ENCODE results near the gene TECPR2. TPM values are rescaled to one million over a fixed set of nuclear protein-coding genes. Genes with fewer than 3 reads are reported as not detected.

The TECPR2 gene
- total RNA-seq, 1 donor from 2014 or later = 36.1 TPM

- DNase-seq (ENCODE audit: low spot score) = no peak
- intact Hi-C loops (cut with DNase I) = no loop called here
- ATAC-seq = peak; percentile 87
These were observed 54.3 kb downstream of the TECPR2 start for GRCh38 chr14:102417001-102417431.

DNA sequence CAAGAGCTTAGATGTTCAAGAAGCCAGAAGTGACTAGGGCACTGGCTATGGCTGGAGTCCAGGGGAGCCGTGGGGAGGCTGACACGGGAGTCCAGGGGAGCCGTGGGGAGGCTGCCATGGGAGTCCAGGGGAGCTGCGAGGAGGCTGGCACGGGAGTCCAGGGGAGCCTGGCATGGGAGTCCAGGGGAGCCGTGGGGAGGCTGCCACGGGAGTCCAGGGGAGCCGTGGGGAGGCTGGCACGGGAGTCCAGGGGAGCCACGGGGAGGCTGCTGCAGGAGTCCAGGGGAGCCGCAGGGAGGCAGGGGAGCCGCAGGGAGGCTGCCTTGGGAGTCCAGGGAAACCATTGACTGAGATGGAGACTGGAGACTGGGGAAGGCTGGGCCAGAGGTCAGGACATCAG is 54.9 kb downstream of the TECPR2 start:
- no peak for DNase-seq (ENCODE audit: low spot score)
- intact Hi-C loops (cut with DNase I) = no loop called here

GRCh38 chr14:102418169-102418852 is 55.6 kb downstream of the TECPR2 start:
- no peak for DNase-seq (ENCODE audit: low spot score)
- intact Hi-C loops (cut with DNase I) = no loop called here
- no peak for ATAC-seq

More for the DNA sequence above, 54.9 kb downstream of the TECPR2 start:
- no peak for ATAC-seq

GRCh38 chr14:102418853-102419240 is 56.1 kb downstream of the TECPR2 start:
- intact Hi-C loops (cut with DNase I) = no loop called here
- DNase-seq (ENCODE audit: low spot score) (no peak), ATAC-seq (no peak)

DNA sequence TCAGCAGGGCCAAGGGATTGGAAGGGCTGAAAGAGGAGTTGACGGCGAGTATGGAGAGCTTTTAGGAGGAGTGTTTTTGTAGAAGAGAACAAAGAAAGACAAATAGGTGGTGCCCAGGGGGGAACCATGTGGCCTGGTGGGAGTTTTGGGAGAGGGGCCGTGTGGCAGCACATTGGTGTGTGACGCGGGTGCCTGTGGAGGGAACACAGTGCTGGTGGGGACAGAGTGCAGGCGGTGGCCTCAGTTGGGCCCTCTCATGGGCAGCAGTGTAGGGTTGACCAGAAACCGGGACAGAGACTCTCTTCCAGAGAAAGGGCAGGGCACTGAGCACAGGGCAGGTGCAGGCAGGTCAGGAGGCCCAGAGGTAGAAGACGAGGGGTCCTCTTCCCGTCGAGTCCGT is 56.5 kb downstream of the TECPR2 start:
- DNase-seq (ENCODE audit: low spot score) = no peak
- intact Hi-C loops (cut with DNase I) = no loop called here

GRCh38 chr14:102419716-102420115 is 57.0 kb downstream of the TECPR2 start:
- intact Hi-C loops (cut with DNase I) = no loop called here
- ATAC-seq = no peak
- DNase-seq (ENCODE audit: low spot score) = no peak

More for the DNA sequence above, 56.5 kb downstream of the TECPR2 start:
- ATAC-seq = no peak

DNA sequence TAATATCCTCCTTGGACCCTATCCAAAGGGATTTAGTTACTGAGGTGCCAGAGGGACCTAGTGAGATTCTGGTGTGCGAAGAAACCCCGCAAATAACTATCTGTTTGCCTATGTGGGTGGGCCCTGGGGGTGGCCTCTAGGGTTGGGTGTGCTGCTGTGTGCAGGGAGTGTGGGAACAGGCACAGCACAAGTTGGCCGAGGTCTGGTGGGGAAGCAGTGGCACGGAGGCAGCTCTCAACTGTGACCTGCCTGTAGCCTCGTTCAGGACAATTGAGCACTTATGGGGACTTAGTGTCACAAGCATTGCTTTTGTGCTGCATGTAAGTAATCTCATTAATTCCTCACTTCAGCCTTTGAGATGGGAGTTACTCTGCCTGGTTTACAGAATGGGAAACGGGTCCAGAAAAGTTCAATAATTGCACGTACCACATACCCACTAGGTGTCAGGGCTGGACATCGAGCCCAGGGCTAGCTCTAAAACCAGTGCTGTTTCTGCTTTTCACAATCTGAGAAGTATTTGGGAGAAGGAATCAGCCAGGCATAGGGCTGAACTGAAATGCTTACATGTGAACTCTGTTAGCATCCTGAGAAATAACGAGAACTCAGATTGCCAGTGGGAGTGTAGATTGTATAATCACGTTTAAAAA is 58.8 kb downstream of the TECPR2 start:
- intact Hi-C loops (cut with DNase I) = no loop called here
- ATAC-seq (no peak), DNase-seq (ENCODE audit: low spot score) (no peak)

DNA sequence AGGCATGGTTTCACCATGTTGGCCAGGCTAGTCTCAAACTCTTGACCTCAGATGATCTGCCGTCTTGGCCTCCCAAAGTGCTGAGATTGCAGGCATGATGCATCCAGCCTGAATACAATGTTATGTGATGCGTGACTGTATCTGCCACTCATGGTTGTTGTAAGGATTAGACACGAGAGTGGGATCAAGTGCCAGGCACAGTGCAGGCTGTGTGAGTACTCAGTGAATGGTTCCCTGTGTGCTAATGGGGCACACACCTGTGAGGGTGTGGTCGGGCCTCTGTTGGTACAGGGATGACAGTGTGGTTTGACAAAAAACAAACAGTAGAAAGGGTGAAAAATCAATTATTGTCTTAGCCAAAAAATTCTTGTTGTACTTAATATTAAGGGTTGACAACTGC is 61.8 kb downstream of the TECPR2 start:
- intact Hi-C loops (cut with DNase I) = no loop called here
- ATAC-seq (no peak), DNase-seq (ENCODE audit: low spot score) (no peak)

- ATAC-seq = no peak
- intact Hi-C loops (cut with DNase I) = no loop called here
- no peak for DNase-seq (ENCODE audit: low spot score)
These were observed 62.2 kb downstream of the TECPR2 start for GRCh38 chr14:102424923-102425322.

GRCh38 chr14:102426796-102427195 is 64.1 kb downstream of the TECPR2 start:
- DNase-seq (ENCODE audit: low spot score) = no peak
- no peak for ATAC-seq
- intact Hi-C loops (cut with DNase I) = no loop called here

GRCh38 chr14:102427642-102428041 is 64.9 kb downstream of the TECPR2 start:
- DNase-seq (ENCODE audit: low spot score) (no peak), ATAC-seq (no peak)
- intact Hi-C loops (cut with DNase I) = no loop called here

GRCh38 chr14:102430212-102430908 is 67.6 kb downstream of the TECPR2 start:
- DNase-seq (ENCODE audit: low spot score) = no peak
- intact Hi-C loops (cut with DNase I) = no loop called here
- ATAC-seq = no peak

GRCh38 chr14:102431751-102432150 is 69.0 kb downstream of the TECPR2 start:
- intact Hi-C loops (cut with DNase I) = no loop called here
- no peak for DNase-seq (ENCODE audit: low spot score)
- no peak for ATAC-seq

DNA sequence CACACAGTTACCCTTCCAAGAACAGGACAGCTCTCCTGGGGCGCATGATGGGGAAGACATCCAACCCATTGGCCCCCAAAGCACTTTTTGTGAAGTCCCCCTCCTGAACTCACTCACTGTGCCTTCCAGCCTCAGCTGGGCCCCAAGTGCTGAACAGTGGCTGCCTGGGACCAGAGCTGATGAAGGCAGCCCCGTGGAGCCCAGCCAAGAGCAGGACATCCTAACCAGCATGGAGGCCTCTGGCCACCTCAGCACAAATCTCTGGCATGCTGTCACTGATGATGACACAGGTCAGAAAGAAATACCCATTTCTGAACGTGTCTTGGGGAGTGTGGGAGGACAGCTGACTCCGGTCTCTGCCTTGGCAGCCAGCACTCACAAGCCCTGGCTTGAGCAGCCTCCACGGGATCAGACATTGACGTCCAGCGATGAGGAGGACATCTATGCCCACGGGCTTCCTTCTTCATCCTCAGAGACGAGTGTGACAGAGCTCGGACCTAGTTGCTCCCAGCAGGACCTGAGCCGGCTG is 72.0 kb downstream of the TECPR2 start:
- ATAC-seq (no peak), DNase-seq (ENCODE audit: low spot score) (no peak)
- intact Hi-C loops (cut with DNase I) = no loop called here

- intact Hi-C loops (cut with DNase I) = loop anchor here (2.0 kb wide), 1 partner anchor 79 kb away; no protein-coding TSS in a partner anchor
- DNase-seq (ENCODE audit: low spot score) (peak; percentile 95), ATAC-seq (peak; percentile 98)
These were observed 75.5 kb downstream of the TECPR2 start for GRCh38 chr14:102437997-102438915.

GRCh38 chr14:102439556-102439955 is 76.8 kb downstream of the TECPR2 start:
- intact Hi-C loops (cut with DNase I) = loop anchor here (2.0 kb wide), 1 partner anchor 77 kb away; no protein-coding TSS in a partner anchor
- DNase-seq (ENCODE audit: low spot score) = no peak
- no peak for ATAC-seq

GRCh38 chr14:102440392-102440791 is 77.7 kb downstream of the TECPR2 start:
- DNase-seq (ENCODE audit: low spot score) (no peak), ATAC-seq (no peak)
- intact Hi-C loops (cut with DNase I) = no loop called here

DNA sequence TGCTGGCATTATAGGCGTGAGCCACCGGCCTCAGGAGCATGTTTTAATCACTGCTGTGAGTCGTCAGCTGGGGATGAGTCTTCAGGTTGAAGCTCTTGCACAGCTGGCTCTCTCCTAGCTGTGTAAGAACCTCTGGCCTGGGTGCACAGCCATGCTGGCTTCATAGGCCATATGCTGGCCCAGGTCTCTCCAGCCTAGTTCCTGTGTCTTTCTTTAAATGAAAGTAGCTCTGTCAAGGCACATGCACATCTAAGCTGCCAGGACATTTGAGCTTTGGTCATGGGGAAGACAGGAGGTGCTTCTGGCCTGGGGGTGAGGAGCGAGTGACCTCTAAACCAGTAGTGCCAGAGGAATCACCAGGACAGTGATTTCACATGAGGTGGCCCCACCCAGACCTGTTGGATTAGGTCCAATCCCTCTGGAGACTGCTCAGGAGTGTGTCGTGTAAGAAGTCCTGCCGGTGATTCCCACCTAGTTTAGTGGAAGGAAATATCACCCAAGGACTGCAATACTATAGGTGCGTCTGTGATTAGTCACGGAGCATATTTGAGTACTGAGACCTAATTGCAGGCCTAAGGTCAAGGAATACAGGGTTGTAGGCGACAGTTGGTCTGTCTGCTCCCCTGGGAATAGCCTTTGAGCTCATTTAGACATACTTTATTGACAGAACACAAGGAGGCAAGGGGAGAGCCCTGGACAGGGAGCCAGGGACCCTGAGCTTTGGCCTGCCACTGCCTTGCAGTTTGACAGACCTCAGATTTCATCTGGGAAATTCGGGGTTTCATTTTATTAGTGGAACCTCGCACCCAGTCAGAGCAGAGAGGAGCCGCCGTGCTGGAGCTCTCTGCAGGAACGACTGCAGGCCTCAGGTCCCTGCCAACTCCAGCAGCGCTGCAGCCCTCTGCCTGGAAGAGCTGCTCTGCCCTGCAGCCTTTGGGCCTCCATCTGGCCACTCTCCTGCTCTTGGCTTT is 79.8 kb downstream of the TECPR2 start:
- ATAC-seq (no peak), DNase-seq (ENCODE audit: low spot score) (no peak)
- intact Hi-C loops (cut with DNase I) = no loop called here
